NCI-H460 (cell line): ENCODE data around the gene ACSS3. TPM values are rescaled to one million over a fixed set of nuclear protein-coding genes. Genes with fewer than 3 reads are reported as not detected.

Experiments
- DNase-seq: peaks from one replicate; pipeline ENCODE4 v3.0.0-alpha.2; 2016; ENCODE audit warnings: low read depth; ENCODE audit errors: extremely low read depth
- small RNA-seq, 2 experiments: library from RNA; depleted of rRNA; stranded (forward); fragments of <200 nt; gene quantifications; one replicate each; pipeline ENCODE3, GENCODE V24; 2014
- total RNA-seq: library from RNA; depleted of rRNA; stranded (reverse); fragments of >200 nt; shearing (Covaris generic); gene quantifications from 2 replicates; pipeline ENCODE4 v1.2.3, GENCODE V29; 2014; rRNA removed

The ACSS3 gene
- total RNA-seq, 1 experiment from 2014 or later: 54.4 TPM

- DNase-seq: peak; percentile 15
Measured at GRCh38 chr12:81274637-81275529, 197.0 kb downstream of the ACSS3 start.

DNA sequence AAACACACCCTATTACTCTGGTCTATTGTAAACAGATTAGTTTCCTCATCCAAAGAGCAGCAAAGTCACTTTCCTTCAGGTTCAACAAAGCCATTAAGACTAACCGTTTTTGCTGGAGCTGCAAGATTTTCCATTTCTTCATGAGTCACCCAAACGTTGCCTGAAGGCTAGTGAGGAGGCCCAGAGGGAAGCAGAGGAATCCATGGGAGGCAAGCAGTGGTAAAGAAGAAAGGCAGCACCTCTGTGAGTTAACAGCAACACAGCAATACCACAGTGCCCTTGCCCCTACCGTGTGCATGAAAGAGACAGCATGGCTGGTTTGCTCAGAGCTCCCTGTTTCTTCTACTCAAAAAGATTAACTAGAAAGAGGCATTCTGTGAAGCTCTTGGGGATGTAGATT lies 206.3 kb downstream of the ACSS3 start:
- peak; percentile 8 for DNase-seq

- DNase-seq: no peak
Measured at GRCh38 chr12:81288651-81289050, 210.8 kb downstream of the ACSS3 start.

DNA sequence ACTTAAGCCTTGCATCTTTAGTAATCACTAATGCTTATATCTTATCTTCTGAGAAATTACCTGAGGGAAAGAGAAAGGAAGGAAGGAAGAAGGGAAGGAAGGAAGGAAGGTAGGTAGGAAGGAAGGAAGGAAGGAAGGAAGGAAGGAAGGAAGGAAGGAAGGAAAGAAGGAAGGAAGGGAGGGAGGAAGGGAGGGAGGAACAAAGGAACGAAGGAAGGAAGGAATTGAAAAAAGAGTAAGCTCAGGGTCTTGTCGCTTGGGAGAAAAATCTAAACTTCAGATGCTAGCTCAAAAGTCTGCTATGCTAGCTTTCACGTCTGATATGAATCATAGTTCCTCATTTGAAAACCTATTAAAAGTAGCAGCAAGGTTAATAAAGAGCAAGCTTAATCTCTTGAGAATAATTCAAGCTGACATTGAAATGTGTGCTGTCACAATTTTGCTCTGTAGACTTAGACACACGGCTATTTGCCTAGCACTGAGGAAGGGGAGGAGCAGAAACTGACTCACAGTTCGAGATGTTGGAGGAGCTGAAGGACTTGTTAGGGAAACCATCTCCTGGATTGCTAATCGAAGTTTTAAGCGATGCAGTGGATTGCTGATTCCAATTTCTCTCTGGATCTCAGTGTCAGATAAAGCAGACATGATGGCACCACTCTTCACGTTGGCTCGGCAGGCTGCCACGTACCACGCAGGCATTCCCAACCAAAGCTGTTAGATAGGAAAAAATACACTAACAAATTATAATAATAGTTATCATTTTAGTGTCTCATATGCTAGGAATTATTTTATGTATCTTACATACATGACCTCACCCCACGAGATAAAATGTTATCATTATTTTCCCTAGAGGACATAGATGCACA lies 216.7 kb downstream of the ACSS3 start:
- no peak for DNase-seq

DNA sequence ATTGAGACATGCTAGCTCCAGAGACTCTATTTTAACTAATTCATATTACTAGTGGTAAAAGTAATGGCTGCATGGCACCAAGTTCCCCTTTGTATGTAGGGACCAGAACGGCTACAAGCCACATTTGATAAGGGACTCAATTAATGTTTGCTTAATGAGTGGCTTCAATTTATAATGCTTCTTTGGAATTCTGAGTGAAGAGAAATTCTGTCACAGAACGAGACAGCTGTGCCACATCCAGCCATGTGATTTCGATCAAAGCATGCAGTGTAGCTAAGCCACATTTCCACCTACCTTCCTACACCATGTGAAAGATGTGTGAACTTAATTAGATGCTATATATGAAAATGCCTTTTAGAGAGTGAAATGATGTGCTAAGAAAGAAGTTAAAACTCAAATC lies 217.4 kb downstream of the ACSS3 start:
- no peak for DNase-seq

GRCh38 chr12:81296556-81297305 lies 218.9 kb downstream of the ACSS3 start:
- no peak for DNase-seq

DNA sequence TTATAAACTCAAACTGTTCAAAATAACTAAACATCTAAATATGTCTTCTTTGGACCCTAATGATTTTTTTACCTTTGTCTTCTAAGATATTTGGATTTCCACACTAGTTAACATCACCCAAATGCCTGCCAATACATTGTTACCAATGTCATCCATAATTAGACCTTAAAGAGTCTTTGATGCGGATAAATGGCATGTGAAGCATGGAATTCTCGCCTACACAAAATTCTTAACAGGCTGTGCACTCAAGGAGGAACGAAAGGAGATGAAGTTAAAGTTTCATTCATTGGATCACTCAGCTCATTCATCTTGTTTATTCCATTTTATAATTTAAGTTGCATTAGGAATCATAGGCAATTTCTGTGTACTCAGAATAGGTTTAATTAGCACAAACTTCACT lies 219.7 kb downstream of the ACSS3 start:
- no peak for DNase-seq

DNA sequence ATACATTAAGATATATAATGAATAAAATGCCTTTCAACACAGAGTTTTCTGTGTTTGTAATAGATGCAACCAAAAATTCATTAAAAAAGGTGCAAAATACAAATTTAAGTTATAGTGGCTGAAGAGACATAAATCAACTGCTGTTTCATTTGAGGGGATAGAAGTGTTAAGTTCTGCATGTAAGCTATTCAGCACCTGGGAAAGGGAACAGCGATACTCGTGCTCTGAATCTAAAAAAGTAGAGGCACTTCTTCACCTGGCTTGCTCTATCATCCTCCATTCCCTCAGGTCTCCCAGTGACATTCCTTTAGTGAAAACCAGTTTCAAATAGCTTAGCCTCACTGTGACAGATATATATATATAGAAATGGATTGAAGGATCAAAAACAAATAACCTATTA lies 222.6 kb downstream of the ACSS3 start:
- DNase-seq: no peak

GRCh38 chr12:81303935-81304334 lies 226.1 kb downstream of the ACSS3 start:
- no peak for DNase-seq

Small RNAs within 50 kb of the gene (small RNA-seq; reads per million reads assigned to genes)
- gene MIR4699: 0 to 0.02 reads per million in 2 experiments

Other genes with a start within 250 kb of the ACSS3 start
- gene LIN7A, start 140.1 kb upstream of the ACSS3 start, total RNA-seq: 42.9 TPM in 2 replicates